ENCODE data around the gene VEGFC. TPM values are rescaled to one million over a fixed set of nuclear protein-coding genes. Genes with fewer than 3 reads are reported as not detected.

The VEGFC gene
- total RNA-seq, 2 experiments from 2014 or later = not detected

DNA sequence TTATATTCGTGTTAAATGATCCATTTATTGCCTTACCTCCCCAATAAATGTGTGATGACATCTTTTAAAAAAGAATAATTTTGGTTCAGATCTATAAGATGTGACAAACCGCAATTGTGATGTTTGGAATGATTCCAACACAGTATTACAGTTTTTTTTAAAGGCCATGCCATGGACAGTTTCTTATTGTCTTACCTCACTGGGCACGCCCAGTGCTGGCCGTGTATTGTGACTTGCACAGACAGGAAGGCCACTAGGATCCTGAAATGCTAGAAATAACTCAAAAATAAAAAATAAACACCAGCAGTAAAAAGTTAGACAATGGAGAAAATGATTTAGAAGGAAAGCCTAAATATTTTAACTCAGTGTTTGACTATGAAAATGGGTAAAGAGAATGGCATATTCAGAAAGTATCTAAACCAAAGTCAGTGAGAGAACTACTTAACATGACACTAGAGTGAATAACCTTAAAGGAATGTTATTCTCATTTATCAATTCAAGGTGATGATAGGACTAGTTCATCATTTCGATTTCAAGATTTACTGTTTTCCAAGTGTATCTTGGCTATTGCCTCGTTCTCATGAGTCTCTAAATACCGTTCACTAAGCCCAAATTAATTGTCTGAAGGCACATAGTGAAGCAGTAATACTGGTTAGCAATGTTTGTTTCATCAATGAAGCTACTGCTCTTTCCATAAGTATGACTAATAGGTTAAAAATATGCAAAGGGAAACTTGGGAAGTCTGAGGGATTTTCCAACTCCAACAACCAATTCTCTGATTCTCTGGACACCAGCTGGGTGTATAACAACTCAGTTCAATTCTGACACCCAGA lies 46.1 kb upstream of the VEGFC start:
- no peaks in the 10 kb centered on the region for H3K4me1 Mint-ChIP-seq (ENCODE audit: low read depth)
- H3K9me3 Mint-ChIP-seq = no peaks in the 10 kb centered on the region
- no peak for DNase-seq
- TF ChIP-seq, protein P1, sequence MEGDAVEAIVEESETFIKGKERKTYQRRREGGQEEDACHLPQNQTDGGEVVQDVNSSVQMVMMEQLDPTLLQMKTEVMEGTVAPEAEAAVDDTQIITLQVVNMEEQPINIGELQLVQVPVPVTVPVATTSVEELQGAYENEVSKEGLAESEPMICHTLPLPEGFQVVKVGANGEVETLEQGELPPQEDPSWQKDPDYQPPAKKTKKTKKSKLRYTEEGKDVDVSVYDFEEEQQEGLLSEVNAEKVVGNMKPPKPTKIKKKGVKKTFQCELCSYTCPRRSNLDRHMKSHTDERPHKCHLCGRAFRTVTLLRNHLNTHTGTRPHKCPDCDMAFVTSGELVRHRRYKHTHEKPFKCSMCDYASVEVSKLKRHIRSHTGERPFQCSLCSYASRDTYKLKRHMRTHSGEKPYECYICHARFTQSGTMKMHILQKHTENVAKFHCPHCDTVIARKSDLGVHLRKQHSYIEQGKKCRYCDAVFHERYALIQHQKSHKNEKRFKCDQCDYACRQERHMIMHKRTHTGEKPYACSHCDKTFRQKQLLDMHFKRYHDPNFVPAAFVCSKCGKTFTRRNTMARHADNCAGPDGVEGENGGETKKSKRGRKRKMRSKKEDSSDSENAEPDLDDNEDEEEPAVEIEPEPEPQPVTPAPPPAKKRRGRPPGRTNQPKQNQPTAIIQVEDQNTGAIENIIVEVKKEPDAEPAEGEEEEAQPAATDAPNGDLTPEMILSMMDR (IDR thresholded peaks at IDR 0.05) = no peak
- peaks cover 1% of the 10 kb centered on the region for H3K27me3 Mint-ChIP-seq
- POLR2A ChIA-PET = no interaction called here
- intact Hi-C loops (cut with micrococcal nuclease) = no loop called here
- no peaks in the 10 kb centered on the region for H3K36me3 Mint-ChIP-seq (ENCODE audit: low read depth)
- no peak for ATAC-seq
- CTCF ChIA-PET = interaction anchor here (1.0 kb wide), 1 partner anchor 29 kb away, joined by 5 read pairs; no protein-coding TSS in a partner anchor
- no peak overlapping the region for H3K4me3 Mint-ChIP-seq
- no peak overlapping the region for H3K27ac Mint-ChIP-seq

DNA sequence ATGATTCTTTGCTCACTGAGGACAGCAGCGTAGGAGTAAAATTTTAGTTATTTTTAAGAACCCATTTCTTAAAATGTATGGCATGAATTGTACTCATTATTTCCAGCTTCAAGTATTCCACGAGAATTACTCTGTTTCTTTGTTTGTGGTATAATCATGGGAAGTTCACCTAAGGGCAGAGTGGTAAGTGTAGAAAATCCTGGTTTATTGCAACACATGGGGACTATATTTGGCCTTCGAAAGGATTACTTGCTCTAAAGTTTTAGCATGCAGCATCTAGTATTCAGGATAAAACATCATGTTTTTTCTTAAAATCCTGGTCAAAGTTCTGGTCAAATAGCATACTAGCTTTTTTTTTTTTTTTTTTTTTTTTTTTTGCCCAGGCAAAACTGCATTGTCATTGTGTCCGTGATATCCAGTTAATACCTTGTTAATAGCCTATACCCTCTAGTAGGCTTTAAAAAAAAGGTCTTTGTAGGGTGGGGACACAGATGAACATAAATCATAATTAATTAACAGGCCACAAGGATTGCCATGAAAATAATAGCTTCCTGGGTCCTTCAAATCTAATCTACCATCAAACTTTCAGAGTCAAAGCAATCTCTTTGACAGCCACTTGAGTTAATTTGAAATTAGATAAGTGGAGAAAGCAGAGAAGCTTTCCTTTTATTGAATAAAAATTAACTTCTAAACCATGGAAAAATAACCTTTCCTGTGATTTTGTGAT lies 44.6 kb upstream of the VEGFC start:
- Mint-ChIP-seq H3K4me3 (no peak overlapping the region), H3K9me3 (no peaks in the 10 kb centered on the region), H3K27ac (no peak overlapping the region), H3K4me1 (ENCODE audit: low read depth) (no peaks in the 10 kb centered on the region), H3K36me3 (ENCODE audit: low read depth) (no peaks in the 10 kb centered on the region), H3K27me3 (peaks cover 1% of the 10 kb centered on the region)
- TF ChIP-seq, protein P1 (IDR thresholded peaks at IDR 0.05) = no peak
- CTCF ChIA-PET = no interaction called here
- ATAC-seq = no peak
- POLR2A ChIA-PET = no interaction called here
- intact Hi-C loops (cut with micrococcal nuclease) = no loop called here
- DNase-seq = no peak

DNA sequence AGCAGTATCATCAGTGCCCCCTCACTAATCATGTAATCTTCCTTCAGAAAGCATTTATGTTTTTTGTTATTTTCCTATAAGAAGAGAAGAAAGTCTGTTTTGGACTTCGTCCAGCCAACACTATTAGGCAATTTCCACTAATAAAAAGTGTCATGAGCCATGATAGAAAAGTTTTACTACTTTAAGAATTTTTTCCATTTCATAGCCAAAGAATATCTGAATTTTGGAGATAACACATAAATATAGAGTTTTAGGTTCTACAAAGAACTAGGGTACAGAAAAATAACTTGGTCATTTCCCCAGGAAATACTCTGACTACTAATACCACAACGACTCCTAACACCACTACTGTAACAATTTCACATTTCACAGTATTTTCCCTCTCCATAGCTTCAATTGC lies 41.8 kb upstream of the VEGFC start:
- no peak overlapping the region for H3K27ac Mint-ChIP-seq
- H3K4me1 Mint-ChIP-seq (ENCODE audit: low read depth) = no peaks in the 10 kb centered on the region
- H3K9me3 Mint-ChIP-seq = no peaks in the 10 kb centered on the region
- no peaks in the 10 kb centered on the region for H3K27me3 Mint-ChIP-seq
- POLR2A ChIA-PET = no interaction called here
- H3K4me3 Mint-ChIP-seq = no peak overlapping the region
- ATAC-seq = no peak
- no peaks in the 10 kb centered on the region for H3K36me3 Mint-ChIP-seq (ENCODE audit: low read depth)
- CTCF ChIA-PET = no interaction called here
- DNase-seq = no peak
- intact Hi-C loops (cut with micrococcal nuclease) = no loop called here
- TF ChIP-seq, protein P1 (IDR thresholded peaks at IDR 0.05) = no peak

DNA sequence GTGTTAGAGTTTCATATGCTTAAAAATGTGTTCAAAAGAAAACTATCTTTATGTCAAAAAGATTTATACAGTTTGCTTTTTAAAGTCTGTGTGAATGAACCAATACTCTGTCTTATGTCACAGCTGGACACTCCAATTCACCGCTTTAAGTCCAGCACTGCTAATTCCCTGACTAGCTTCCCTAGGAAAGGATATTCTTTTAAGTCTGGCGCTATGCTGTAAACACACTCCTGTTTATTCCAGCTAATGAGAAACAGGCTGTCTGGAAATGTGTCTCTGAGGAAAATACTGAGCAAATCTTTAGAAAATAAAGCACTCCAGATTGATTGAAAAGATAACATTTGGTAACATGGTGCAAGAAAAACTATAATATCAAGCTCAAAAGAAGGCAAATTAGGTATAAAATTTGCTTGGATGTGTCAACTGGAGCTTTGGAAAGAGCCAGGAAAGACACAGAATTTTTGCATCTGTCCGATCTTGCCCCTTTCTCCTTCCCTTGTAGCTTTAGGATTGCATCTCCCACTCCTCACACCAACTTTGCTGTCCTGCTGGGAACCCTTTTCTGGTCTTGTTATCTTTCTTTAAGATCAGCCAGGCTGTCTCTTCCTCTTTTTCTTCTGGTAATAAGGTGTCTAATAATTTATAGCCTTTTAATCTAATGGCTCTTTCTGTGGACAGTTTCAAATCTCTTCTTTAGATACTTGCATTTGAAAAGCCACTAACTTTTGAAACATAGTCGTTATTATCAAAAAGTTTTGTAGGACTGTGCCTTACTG lies 40.9 kb upstream of the VEGFC start:
- H3K27me3 Mint-ChIP-seq = no peaks in the 10 kb centered on the region
- ChIA-PET POLR2A (no interaction called here), CTCF (interaction anchor here (0.7 kb wide), 1 partner anchor 214 kb away, joined by 3 read pairs; no protein-coding TSS in a partner anchor)
- intact Hi-C loops (cut with micrococcal nuclease) = no loop called here
- no peaks in the 10 kb centered on the region for H3K9me3 Mint-ChIP-seq
- no peaks in the 10 kb centered on the region for H3K36me3 Mint-ChIP-seq (ENCODE audit: low read depth)
- TF ChIP-seq, protein P1 (IDR thresholded peaks at IDR 0.05) = no peak
- H3K27ac Mint-ChIP-seq = no peak overlapping the region
- no peak for ATAC-seq
- no peak for DNase-seq
- no peaks in the 10 kb centered on the region for H3K4me1 Mint-ChIP-seq (ENCODE audit: low read depth)
- H3K4me3 Mint-ChIP-seq = no peak overlapping the region
